Gastroesophageal sphincter (tissue), 3 donors: ENCODE results near the gene HSF4.

ENCODE experiments used
- POLR2A ChIP-seq, 2 donors: fragments of 450-650 bp; IDR thresholded peaks; one replicate each; pipeline ENCODE4 v1.6.1; 2017; ENCODE audit warnings: antibody characterized with exemption in 2 of 2, mild to moderate bottlenecking in 2 of 2, moderate library complexity in 1 of 2
- POLR2AphosphoS5 ChIP-seq: sonication (generic); formaldehyde crosslinking; IDR thresholded peaks from one replicate; pipeline ENCODE4 v1.6.1; 2017; ENCODE audit warnings: antibody characterized with exemption
- TF ChIP-seq, protein P1 (sequence below), 4 experiments: fragments of 200-600 bp in 2 of 4; fragments of 450-650 bp in 2 of 4; sonication (generic) in 1 of 4; IDR thresholded peaks; one replicate each; pipeline ENCODE4 v1.5.1; 2017 to 2019; ENCODE audit warnings: antibody characterized with exemption in 4 of 4, mild to moderate bottlenecking in 2 of 4, moderate library complexity in 2 of 4

DNA sequence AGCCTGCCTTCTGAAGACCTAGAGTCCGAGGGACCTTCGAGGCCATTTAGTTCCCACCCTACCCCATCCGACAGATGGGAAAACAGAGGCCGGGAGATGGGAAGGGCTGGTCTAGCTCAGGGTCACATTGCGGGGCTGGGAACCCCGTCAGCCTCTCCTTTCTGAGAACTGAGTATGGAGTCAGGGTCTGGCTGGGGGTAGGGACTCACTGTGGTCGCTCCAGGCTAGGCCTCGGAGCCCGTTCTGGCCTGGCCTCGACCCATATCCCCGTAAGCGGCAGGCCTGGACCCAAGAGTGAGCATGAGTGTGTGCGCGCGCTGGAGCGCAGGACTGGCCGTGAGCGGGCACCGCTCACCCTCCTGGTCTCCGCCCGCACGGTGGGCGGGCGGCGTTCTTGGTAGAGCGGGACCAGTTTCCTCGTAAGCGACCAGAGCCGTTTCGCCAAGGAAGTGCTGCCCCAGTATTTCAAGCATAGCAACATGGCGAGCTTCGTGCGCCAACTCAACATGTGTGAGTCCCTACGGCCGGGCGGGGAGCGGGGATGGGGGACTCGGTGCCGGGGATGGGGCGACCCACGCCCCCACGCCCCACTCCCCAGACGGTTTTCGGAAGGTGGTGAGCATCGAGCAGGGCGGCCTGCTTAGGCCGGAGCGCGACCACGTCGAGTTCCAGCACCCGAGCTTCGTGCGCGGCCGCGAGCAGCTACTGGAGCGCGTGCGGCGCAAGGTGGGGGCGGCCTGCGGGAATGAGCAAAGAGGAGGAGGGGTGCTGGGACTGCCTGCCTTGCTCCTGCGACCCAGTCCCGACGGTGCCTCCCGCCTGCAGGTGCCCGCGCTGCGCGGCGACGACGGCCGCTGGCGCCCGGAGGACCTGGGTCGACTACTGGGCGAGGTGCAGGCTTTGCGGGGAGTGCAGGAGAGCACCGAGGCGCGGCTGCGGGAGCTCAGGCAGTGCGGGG is 855 bp downstream of the HSF4 start:
- no peak for TF ChIP-seq POLR2AphosphoS5
- TF ChIP-seq, protein P1, sequence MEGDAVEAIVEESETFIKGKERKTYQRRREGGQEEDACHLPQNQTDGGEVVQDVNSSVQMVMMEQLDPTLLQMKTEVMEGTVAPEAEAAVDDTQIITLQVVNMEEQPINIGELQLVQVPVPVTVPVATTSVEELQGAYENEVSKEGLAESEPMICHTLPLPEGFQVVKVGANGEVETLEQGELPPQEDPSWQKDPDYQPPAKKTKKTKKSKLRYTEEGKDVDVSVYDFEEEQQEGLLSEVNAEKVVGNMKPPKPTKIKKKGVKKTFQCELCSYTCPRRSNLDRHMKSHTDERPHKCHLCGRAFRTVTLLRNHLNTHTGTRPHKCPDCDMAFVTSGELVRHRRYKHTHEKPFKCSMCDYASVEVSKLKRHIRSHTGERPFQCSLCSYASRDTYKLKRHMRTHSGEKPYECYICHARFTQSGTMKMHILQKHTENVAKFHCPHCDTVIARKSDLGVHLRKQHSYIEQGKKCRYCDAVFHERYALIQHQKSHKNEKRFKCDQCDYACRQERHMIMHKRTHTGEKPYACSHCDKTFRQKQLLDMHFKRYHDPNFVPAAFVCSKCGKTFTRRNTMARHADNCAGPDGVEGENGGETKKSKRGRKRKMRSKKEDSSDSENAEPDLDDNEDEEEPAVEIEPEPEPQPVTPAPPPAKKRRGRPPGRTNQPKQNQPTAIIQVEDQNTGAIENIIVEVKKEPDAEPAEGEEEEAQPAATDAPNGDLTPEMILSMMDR (IDR thresholded peaks at IDR 0.05): no peak
- TF ChIP-seq POLR2A (IDR thresholded peaks at IDR 0.05): no peak
